NCI-H1436 (cell line): ENCODE data around the gene JPH4.
A peak's percentile ranks its signal among the peaks of the same experiment; 100 is the strongest.
"Not testable (repeated sequence)": the region's sequence is repeated elsewhere in the genome, so short reads cannot be mapped to it uniquely, and the experiment has no call there.

Experiments
- DNase-seq: peaks from one replicate; lab custom pipeline; 2025; lab: John Stamatoyannopoulos, UW

Gene JPH4

GRCh38 chr14:23608454-23608853, 29.9 kb upstream of the JPH4 start:
- DNase-seq, result no peak

- DNase-seq, result no peak
Observed at GRCh38 chr14:23605931-23606585, 27.5 kb upstream of the JPH4 start.

- DNase-seq, result no peak
Observed at GRCh38 chr14:23604675-23605170, 26.1 kb upstream of the JPH4 start.

GRCh38 chr14:23604148-23604547, 25.6 kb upstream of the JPH4 start:
- DNase-seq, result no peak

- DNase-seq, result no peak
Observed at GRCh38 chr14:23603103-23603502, 24.5 kb upstream of the JPH4 start.

GRCh38 chr14:23602181-23603095, 23.8 kb upstream of the JPH4 start:
- no peak for DNase-seq

- DNase-seq, result no peak
Observed at GRCh38 chr14:23601845-23602180, 23.2 kb upstream of the JPH4 start.

GRCh38 chr14:23601424-23601823, 22.8 kb upstream of the JPH4 start:
- no peak for DNase-seq

- DNase-seq, result no peak
Observed at GRCh38 chr14:23600806-23601205, 22.2 kb upstream of the JPH4 start.

GRCh38 chr14:23600322-23600707, 21.7 kb upstream of the JPH4 start:
- no peak for DNase-seq

- DNase-seq, result not testable (repeated sequence)
Observed at GRCh38 chr14:23594191-23594590, 15.6 kb upstream of the JPH4 start.

GRCh38 chr14:23590198-23590597, 11.6 kb upstream of the JPH4 start:
- DNase-seq, result no peak

- DNase-seq, result no peak
Observed at GRCh38 chr14:23589606-23590005, 11.0 kb upstream of the JPH4 start.

GRCh38 chr14:23588884-23589598, 10.5 kb upstream of the JPH4 start:
- DNase-seq, result peak; percentile 93

GRCh38 chr14:23584527-23585203, 6.1 kb upstream of the JPH4 start:
- not testable (repeated sequence) for DNase-seq

- DNase-seq, result not testable (repeated sequence)
Observed at GRCh38 chr14:23583761-23584526, 5.4 kb upstream of the JPH4 start.

- DNase-seq, result no peak
Observed at GRCh38 chr14:23582906-23583760, 4.5 kb upstream of the JPH4 start.

GRCh38 chr14:23580948-23581281, 2.3 kb upstream of the JPH4 start:
- no peak for DNase-seq

GRCh38 chr14:23580152-23580926, 1.7 kb upstream of the JPH4 start:
- no peak for DNase-seq

- DNase-seq, result no peak
Observed at GRCh38 chr14:23579739-23580138, 1.1 kb upstream of the JPH4 start.
